Coronary artery (tissue), 2 donors: Measurements from ENCODE around the gene BEAN1.

Source experiments
- DNase-seq: peaks from one replicate; pipeline ENCODE4 v3.0.0-alpha.2; 2017; ENCODE audit warnings: low spot score
- H3K27ac ChIP-seq, 2 donors: fragments of 200-600 bp; sonication (generic); one replicate each; pipeline ENCODE4 v1.5.1; 2016 to 2019
- H3K4me3 ChIP-seq: fragments of 200-600 bp; sonication (generic); 2 replicates; pipeline ENCODE4 v1.5.1; 2016; ENCODE audit warnings: mild to moderate bottlenecking, moderate library complexity
- CTCF ChIP-seq: fragments of 200-600 bp; sonication (generic); IDR thresholded peaks from one replicate; pipeline ENCODE4 v1.5.1; 2019; ENCODE audit warnings: antibody characterized with exemption

The BEAN1 gene

GRCh38 chr16:66420396-66420795, 6.7 kb upstream of the BEAN1 start:
- TF ChIP-seq CTCF, result no peak
- Histone ChIP-seq H3K27ac (no peak overlapping the region), H3K4me3 (no peak overlapping the region)
- DNase-seq, result no peak

- Histone ChIP-seq H3K27ac (no peak overlapping the region), H3K4me3 (no peak overlapping the region)
- no peak for TF ChIP-seq CTCF
- no peak for DNase-seq
Observed at GRCh38 chr16:66421891-66422290, 5.2 kb upstream of the BEAN1 start.

- H3K4me3 ChIP-seq, result no peak overlapping the region
- DNase-seq, result peak; percentile 43
- no peak for TF ChIP-seq CTCF
- no peak overlapping the region for H3K27ac ChIP-seq
Observed at GRCh38 chr16:66422366-66422765, 4.7 kb upstream of the BEAN1 start.

- Histone ChIP-seq H3K4me3 (no peak overlapping the region), H3K27ac (no peak overlapping the region)
- DNase-seq, result no peak
- TF ChIP-seq CTCF, result no peak
Observed at GRCh38 chr16:66423177-66423576, 3.9 kb upstream of the BEAN1 start.

GRCh38 chr16:66425651-66426050, 1.4 kb upstream of the BEAN1 start:
- DNase-seq, result no peak
- Histone ChIP-seq H3K4me3 (no peak overlapping the region), H3K27ac (no peak overlapping the region)
- no peak for TF ChIP-seq CTCF

GRCh38 chr16:66426112-66427035, 721 bp upstream of the BEAN1 start:
- H3K4me3 ChIP-seq, result peak overlapping the region; percentile 72
- DNase-seq, result no peak
- no peak overlapping the region for H3K27ac ChIP-seq
- no peak for TF ChIP-seq CTCF
